ENCODE data around the gene NTF3. TPM values are rescaled to one million over a fixed set of nuclear protein-coding genes. Genes with fewer than 3 reads are reported as not detected.

Gene NTF3
- total and polyA plus RNA-seq, 9 of the 15 experiments (the other 6 are each of a cell fraction or from before 2014, with no cell fraction given): not detected

DNA sequence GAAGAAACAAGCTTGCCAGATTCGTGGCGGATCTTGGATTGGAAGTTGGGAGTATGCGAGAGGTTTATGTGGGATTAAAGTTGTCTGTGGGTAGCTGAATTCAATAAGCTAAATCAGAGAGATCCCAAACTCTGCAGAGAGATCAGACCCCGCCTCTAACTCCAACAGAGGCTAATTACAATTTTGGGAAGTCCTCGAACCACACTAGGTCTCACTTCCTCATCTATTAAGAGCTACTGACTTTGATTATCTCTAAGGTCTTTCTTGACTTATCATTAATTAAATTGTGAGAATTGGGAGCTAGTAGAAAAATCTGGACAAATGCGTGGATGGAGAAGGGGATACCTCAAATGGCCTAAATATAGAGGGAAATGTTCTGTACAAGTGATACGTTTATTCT, 9.1 kb downstream of the NTF3 start:
- no peak overlapping the region for H2AFZ ChIP-seq (ENCODE audit: low read depth, low read length)
- ChIA-PET POLR2A (interaction anchor here (0.6 kb wide), 1 partner anchor 508 kb away, joined by 3 read pairs; no protein-coding TSS in a partner anchor), CTCF (ENCODE audit: low intra/inter-chr PET ratio) (interaction anchor here (0.6 to 0.8 kb wide), 3 partner anchors 241 to 437 kb away, joined by 3 read pairs; no protein-coding TSS in a partner anchor)
- no peak overlapping the region for H3K27ac ChIP-seq (ENCODE audit: extremely low read depth, low read depth, low read length)
- BruUV-seq (replicated peaks): no TSS peak
- no peaks in the 10 kb centered on the region for H3K9me1 ChIP-seq (ENCODE audit: control insufficient read depth, insufficient read depth, low read length)
- H3K79me2 ChIP-seq (ENCODE audit: control insufficient read depth, insufficient read depth, low read length): no peaks in the 10 kb centered on the region
- H3K9ac ChIP-seq (ENCODE audit: insufficient read depth in 1 of 2, low read depth in 2 of 2, low read length in 2 of 2): no peak overlapping the region
- no peaks in the 10 kb centered on the region for H4K20me1 ChIP-seq (replicated peaks; ENCODE audit: control insufficient read depth, insufficient read depth, low read length)
- no peak overlapping the region for H3K4me3 ChIP-seq
- TF ChIP-seq HNRNPK (IDR thresholded peaks at IDR 0.05; ENCODE audit: low read depth, low read length, poor library complexity, severe bottlenecking) (no peak), NFIC (IDR thresholded peaks at IDR 0.05) (no peak), SIX5 (IDR thresholded peaks at IDR 0.05; ENCODE audit: borderline replicate concordance in 1 of 2, insufficient read depth in 1 of 2, low read depth in 1 of 2, low read length in 2 of 2) (no peak), FOXK2 (conservative IDR thresholded peaks at IDR 0.05 in 1 of 2, IDR thresholded peaks at IDR 0.05 in 1 of 2; ENCODE audit: low read depth in 2 of 2) (no peak), GABPB1 (CRISPR knock-in tag; IDR thresholded peaks at IDR 0.05) (no peak), DNMT1 (IDR thresholded peaks at IDR 0.05) (no peak), FOXK1 (CRISPR knock-in tag; IDR thresholded peaks at IDR 0.05; ENCODE audit: borderline replicate concordance) (no peak), ID3 (CRISPR knock-in tag; IDR thresholded peaks at IDR 0.05) (no peak), ID3 (tag; IDR thresholded peaks at IDR 0.05) (no peak)
- no peak for DNase-seq (ENCODE audit: extremely low read depth in 1 of 4, low spot score in 3 of 4)
- in situ Hi-C loops (cut with MboI) (no loop called here), intact Hi-C loops (cut with micrococcal nuclease) (loop anchor here (5.0 kb wide), 1 partner anchor 239 kb away; no protein-coding TSS in a partner anchor)
- H3K36me3 ChIP-seq (ENCODE audit: control insufficient read depth, insufficient read depth, low read length): no peaks in the 10 kb centered on the region
- no peaks in the 10 kb centered on the region for H3K9me3 ChIP-seq (replicated peaks; ENCODE audit: control insufficient read depth, insufficient read depth, low read depth, low read length)
- peaks cover 0 to 7% of the 10 kb centered on the region in 2 experiments; a peak in 2 of 5 replicates for H3K27me3 ChIP-seq (ENCODE audit: control insufficient read depth in 2 of 2, insufficient read depth in 2 of 2, low read length in 2 of 2)
- FAIRE-seq: no peak
- H3K4me1 ChIP-seq (replicated peaks in 1 of 2; ENCODE audit: control insufficient read depth in 2 of 2, insufficient read depth in 2 of 2, low read length in 2 of 2): no peaks in the 10 kb centered on the region
- ATAC-seq: no peak
- 2% methylated on average over 7 of the region's 7 CpGs for WGBS (ENCODE audit: insufficient coverage, low coverage, missing lambda C conversion rate)
- H3K4me2 ChIP-seq (ENCODE audit: insufficient read depth, low read length): no peak overlapping the region

Data from K562 (cell line).